Neuron (in vitro differentiated cells): ENCODE data around the gene FSTL1.

Experiments used
- H2AFZ ChIP-seq: one replicate; pipeline ENCODE4 v1.6.1; 2013; ENCODE audit warnings: low read depth, mild to moderate bottlenecking, inconsistent platforms, low read length, moderate library complexity
- H3K27me3 ChIP-seq: one replicate; pipeline ENCODE4 v1.6.1; 2013; ENCODE audit warnings: low read length; ENCODE audit not compliant: insufficient read depth
- H3K36me3 ChIP-seq: one replicate; pipeline ENCODE4 v1.6.1; 2013; ENCODE audit warnings: low read length; ENCODE audit not compliant: insufficient read depth
- H3K4me1 ChIP-seq: one replicate; pipeline ENCODE4 v1.6.1; 2013; ENCODE audit warnings: low read length; ENCODE audit not compliant: insufficient read depth
- H3K4me3 ChIP-seq: 2 replicates; pipeline ENCODE4 v1.5.1; 2013; ENCODE audit warnings: mild to moderate bottlenecking, low read length, moderate library complexity
- H3K9me3 ChIP-seq: one replicate; pipeline ENCODE4 v1.6.1; 2013; ENCODE audit warnings: low read length

FSTL1 gene

GRCh38 chr3:120443626-120444123, 7.1 kb downstream of the FSTL1 start:
- H3K4me3 ChIP-seq: no peak overlapping the region
- no peak overlapping the region for H2AFZ ChIP-seq
- no peaks in the 10 kb centered on the region for H3K9me3 ChIP-seq
- H3K36me3 ChIP-seq: peaks cover 13% of the 10 kb centered on the region
- H3K4me1 ChIP-seq: peaks cover 11% of the 10 kb centered on the region
- no peaks in the 10 kb centered on the region for H3K27me3 ChIP-seq

DNA sequence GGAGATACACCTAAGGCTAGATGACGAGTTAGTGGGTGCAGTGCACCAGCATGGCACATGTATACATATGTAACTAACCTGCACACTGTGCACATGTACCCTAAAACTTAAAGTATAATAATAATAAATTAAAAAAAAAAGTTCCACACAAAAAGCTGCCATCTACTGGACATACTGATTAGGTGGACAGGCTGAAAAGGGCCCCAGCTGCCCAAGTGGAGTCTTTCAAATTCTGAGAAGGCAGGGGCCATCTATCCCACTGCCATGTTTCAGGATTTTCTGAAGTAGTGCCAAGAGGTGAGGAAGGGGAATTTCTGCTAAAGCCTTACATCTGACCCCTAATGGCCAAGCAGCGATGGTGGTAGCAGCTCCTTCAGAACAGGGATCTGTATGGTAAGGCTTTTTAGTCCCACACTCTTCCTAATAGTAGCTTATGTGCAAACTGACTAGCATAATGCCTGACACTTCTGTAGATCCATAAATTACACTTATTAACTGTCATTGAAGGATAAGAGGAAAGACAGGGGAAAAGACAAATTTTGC, 7.7 kb downstream of the FSTL1 start:
- Histone ChIP-seq H3K4me3 (no peak overlapping the region), H3K9me3 (no peaks in the 10 kb centered on the region), H3K4me1 (peaks cover 8% of the 10 kb centered on the region), H3K36me3 (peaks cover 18% of the 10 kb centered on the region), H3K27me3 (no peaks in the 10 kb centered on the region), H2AFZ (no peak overlapping the region)

GRCh38 chr3:120441776-120442175, 9.0 kb downstream of the FSTL1 start:
- H3K36me3 ChIP-seq: peaks cover 18% of the 10 kb centered on the region
- no peaks in the 10 kb centered on the region for H3K27me3 ChIP-seq
- H3K9me3 ChIP-seq: no peaks in the 10 kb centered on the region
- H2AFZ ChIP-seq: no peak overlapping the region
- H3K4me1 ChIP-seq: no peaks in the 10 kb centered on the region
- no peak overlapping the region for H3K4me3 ChIP-seq

DNA sequence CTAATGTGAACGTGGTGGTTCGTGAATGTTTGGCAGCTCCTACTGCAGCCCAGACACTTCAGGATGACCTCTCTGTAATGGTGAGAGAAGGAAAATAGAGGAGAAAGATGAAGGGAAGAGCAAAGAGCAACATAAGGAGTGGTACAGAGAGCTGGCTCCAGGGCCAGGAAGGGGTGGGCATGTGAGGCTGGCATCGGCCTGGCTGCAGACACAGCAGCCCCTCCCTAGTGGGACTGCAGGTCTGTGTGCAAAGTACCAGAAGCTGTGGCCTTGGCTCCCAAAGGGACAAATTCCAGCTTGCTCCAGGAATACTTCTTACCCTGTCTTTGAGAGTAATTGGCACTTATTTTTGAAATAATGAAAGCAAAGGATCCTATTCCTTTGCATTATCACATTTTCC, 10.0 kb downstream of the FSTL1 start:
- Histone ChIP-seq H3K9me3 (no peaks in the 10 kb centered on the region), H3K36me3 (peaks cover 18% of the 10 kb centered on the region), H3K27me3 (no peaks in the 10 kb centered on the region), H2AFZ (no peak overlapping the region), H3K4me3 (no peak overlapping the region), H3K4me1 (no peaks in the 10 kb centered on the region)

- no peak overlapping the region for H2AFZ ChIP-seq
- peaks cover 18% of the 10 kb centered on the region for H3K36me3 ChIP-seq
- no peaks in the 10 kb centered on the region for H3K4me1 ChIP-seq
- no peaks in the 10 kb centered on the region for H3K27me3 ChIP-seq
- H3K4me3 ChIP-seq: no peak overlapping the region
- H3K9me3 ChIP-seq: no peaks in the 10 kb centered on the region
These were observed 10.6 kb downstream of the FSTL1 start for GRCh38 chr3:120440001-120440703.

DNA sequence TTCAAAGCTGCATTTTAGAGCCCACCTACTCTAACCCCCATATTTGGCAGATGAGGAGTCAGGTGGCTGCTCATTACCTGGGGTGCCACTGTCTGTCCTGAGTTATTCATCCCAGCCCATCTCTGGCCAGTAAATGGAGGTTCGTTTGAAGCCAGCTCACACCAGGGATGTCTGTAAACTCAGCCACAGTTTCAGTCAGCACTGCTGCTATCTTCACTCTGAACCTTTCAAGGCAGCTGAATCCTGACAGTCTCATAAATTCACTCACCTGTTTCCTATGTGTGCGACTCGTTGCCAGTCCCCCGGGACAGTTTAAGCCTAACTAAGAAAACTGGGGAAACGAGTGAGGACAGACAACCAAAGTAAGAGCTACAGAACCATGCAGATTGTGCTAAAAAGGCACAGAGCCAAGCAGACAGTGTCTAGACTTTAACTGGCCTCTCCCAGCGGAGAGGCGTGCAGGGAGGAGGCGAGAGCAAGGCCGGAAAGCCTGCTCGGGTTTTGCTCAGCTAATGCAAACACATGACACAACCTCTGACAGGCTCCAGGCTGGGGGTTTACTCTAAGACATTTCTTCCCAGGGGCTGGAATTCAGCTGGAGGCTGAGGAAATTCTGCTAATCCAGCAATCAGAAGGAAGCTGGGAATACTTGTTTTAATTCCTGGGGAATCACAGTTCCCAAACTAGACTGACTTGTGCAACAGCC, 12.0 kb downstream of the FSTL1 start:
- H3K4me1 ChIP-seq: no peaks in the 10 kb centered on the region
- no peak overlapping the region for H3K4me3 ChIP-seq
- H2AFZ ChIP-seq: no peak overlapping the region
- no peaks in the 10 kb centered on the region for H3K9me3 ChIP-seq
- H3K27me3 ChIP-seq: no peaks in the 10 kb centered on the region
- peaks cover 18% of the 10 kb centered on the region for H3K36me3 ChIP-seq

DNA sequence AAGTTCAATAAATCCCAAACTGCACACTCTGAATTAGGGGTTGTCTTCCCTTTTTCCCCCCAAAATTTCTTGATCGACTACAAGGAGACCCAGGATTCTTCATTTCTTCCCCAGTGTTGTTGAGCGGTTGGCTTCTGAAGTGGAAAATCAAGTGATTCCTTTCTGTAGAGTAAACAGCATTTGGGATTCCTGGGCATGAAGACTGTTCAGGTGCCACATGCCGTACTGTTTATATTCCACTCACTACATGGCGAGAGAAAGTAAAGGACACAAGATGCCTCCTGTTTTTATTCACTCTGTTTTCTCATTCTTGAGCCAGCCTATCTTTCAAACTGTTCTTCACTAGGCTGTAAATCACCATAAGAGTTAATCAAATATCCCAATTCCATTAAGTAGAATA, 12.6 kb downstream of the FSTL1 start:
- no peaks in the 10 kb centered on the region for H3K4me1 ChIP-seq

DNA sequence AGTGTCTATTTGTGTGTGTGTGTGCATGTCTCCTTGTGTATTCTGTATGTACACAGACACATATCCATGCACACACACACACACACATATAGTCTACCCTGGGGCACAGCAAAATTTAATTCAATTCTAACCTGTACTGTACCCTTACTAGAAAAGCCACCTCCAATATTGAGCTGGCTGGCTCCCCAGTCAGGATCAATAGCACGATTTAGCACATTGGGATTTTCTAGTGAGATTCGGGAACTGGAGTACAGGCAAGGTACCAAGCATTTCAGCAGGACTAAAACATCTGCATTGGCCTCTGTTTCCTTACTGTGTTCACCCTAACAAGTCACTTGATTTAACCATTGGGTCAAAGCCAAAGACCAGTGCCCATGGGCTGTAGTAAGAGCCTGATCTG, 13.2 kb downstream of the FSTL1 start:
- Histone ChIP-seq H3K27me3 (no peaks in the 10 kb centered on the region), H3K36me3 (peaks cover 18% of the 10 kb centered on the region), H3K4me1 (peaks cover 4% of the 10 kb centered on the region)

More for the DNA sequence above, 12.6 kb downstream of the FSTL1 start:
- no peak overlapping the region for H3K4me3 ChIP-seq
- no peak overlapping the region for H2AFZ ChIP-seq
- no peaks in the 10 kb centered on the region for H3K27me3 ChIP-seq
- H3K9me3 ChIP-seq: no peaks in the 10 kb centered on the region
- peaks cover 18% of the 10 kb centered on the region for H3K36me3 ChIP-seq

DNA sequence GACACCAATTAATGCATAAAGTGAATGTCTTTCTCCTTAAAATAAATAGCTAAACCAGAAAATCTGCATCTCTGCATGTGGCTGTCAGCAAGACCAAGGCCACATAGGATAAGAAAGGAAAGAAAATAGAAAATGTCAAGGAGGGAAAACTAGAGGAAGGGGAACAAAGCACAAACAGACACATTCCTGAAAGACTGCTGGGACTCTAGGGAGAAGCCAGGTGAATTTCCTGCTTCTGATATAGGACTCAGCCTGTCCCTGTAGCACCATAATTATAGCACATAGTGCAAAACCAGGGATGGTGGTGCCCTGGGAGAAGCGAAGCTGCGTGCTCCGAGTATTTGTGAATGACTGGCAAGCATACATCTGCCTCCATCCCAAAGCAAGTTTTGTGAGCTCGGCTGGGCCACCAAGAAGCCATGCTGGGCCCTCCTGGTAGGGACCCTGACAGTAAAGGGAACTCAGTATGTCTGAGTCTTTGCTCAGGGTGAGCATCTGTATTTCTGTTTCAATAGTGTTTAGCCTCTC, 14.2 kb downstream of the FSTL1 start:
- Histone ChIP-seq H3K4me3 (no peak overlapping the region), H3K4me1 (peaks cover 13% of the 10 kb centered on the region), H3K27me3 (no peaks in the 10 kb centered on the region), H2AFZ (no peak overlapping the region), H3K9me3 (no peaks in the 10 kb centered on the region), H3K36me3 (peaks cover 18% of the 10 kb centered on the region)

More for the DNA sequence above, 13.2 kb downstream of the FSTL1 start:
- Histone ChIP-seq H2AFZ (no peak overlapping the region), H3K4me3 (no peak overlapping the region), H3K9me3 (no peaks in the 10 kb centered on the region)

- Histone ChIP-seq H3K4me3 (no peak overlapping the region), H3K9me3 (no peaks in the 10 kb centered on the region), H3K4me1 (peaks cover 14% of the 10 kb centered on the region), H2AFZ (no peak overlapping the region), H3K27me3 (no peaks in the 10 kb centered on the region), H3K36me3 (peaks cover 17% of the 10 kb centered on the region)
These were observed 15.2 kb downstream of the FSTL1 start for GRCh38 chr3:120435621-120436020.

DNA sequence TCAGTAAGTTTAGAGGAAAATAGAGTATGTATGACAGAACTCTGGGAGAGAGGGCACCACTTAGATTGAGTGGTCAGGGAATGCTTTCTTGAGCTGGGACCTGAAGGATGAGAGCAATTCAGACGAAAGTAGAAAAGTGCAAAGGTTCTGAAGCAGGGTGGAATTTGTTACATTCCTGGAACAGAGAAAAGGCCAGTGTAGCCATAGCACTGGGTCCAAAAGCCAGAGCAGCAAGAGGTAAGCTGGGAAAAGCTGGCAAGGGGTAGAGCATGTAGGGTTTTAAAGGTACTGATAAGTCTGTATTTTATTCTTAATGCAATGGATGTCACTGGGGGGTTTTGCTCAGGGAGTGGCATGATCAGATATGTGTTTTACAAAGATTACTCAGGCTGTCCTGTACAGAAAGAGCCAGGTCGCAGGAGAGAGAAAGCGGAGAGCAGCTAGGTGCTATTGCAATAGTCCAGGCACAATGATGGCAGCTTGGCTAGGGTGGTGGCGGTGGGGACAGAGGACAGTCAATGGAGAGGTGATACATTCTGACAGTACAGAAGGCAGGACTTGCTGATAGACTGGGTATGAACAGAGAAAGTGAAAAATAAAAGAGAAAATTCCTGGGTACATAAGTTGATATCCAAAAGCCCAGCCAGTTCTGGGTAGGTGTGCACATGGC, 17.0 kb downstream of the FSTL1 start:
- no peak overlapping the region for H3K4me3 ChIP-seq
- H3K27me3 ChIP-seq: no peaks in the 10 kb centered on the region
- H3K9me3 ChIP-seq: no peaks in the 10 kb centered on the region
- H3K4me1 ChIP-seq: peaks cover 14% of the 10 kb centered on the region
- H3K36me3 ChIP-seq: peaks cover 14% of the 10 kb centered on the region
- no peak overlapping the region for H2AFZ ChIP-seq

DNA sequence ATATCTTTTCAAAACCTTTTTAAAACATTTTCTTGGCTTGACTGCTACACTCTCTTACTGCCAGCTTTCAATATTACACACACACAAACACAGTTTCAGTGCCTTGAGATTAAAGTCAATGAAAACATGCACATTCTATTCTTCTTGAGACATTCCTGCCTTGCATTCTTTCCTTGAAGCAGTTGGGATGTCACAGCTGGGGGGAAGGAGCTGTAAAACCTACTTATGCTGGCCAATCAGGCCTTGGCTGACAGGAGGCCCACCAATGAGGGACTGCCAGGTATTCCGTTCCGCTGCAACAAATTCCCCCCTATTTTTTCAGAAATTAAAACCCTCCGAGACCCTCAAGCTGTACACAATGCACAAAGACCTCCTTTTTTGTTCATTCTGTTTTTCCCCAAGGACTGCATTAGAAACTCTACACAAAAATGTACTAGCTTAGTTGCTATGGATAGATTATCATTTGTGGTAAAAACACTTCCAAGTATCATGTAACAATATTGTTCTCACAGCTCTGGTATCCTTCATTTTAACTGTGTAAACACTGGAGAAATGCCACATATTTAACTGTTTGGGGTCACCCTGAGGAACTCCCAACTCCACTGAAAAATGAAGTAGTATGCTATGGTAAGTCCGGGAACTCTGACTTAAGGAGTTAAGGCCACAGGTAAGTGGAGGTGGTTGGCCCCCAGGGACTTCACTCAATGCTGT, 18.5 kb downstream of the FSTL1 start:
- Histone ChIP-seq H3K27me3 (no peaks in the 10 kb centered on the region), H3K9me3 (no peaks in the 10 kb centered on the region), H2AFZ (no peak overlapping the region), H3K4me3 (no peak overlapping the region), H3K4me1 (peaks cover 14% of the 10 kb centered on the region), H3K36me3 (peaks cover 8% of the 10 kb centered on the region)
